Neural progenitor cell (in vitro differentiated cells): ENCODE data around the gene SCAMP2. TPM values are rescaled to one million over a fixed set of nuclear protein-coding genes. Genes with fewer than 3 reads are reported as not detected.

Experiments used
- DNase-seq: peaks from one replicate; pipeline ENCODE4 v3.0.0-alpha.2; 2016; ENCODE audit warnings: low spot score
- H2AFZ ChIP-seq: fragments of 200-600 bp; sonication (generic); replicated peaks from 2 replicates; pipeline ENCODE4 v1.6.1; 2016; ENCODE audit warnings: antibody characterized with exemption
- H3F3A ChIP-seq: fragments of 200-600 bp; sonication (generic); 2 replicates; pipeline ENCODE4 v1.6.1; 2016; ENCODE audit warnings: antibody characterized with exemption, low read depth
- H3K27ac ChIP-seq: fragments of 200-600 bp; sonication (generic); 2 replicates; pipeline ENCODE4 v1.5.1; 2016; ENCODE audit warnings: mild to moderate bottlenecking
- H3K27me3 ChIP-seq: fragments of 200-600 bp; sonication (generic); 2 replicates; pipeline ENCODE4 v1.6.1; 2016; ENCODE audit warnings: mild to moderate bottlenecking, moderate library complexity
- H3K36me3 ChIP-seq: fragments of 200-600 bp; sonication (generic); 2 replicates; pipeline ENCODE4 v1.5.1; 2016
- H3K4me1 ChIP-seq: fragments of 200-600 bp; sonication (generic); 2 replicates; pipeline ENCODE4 v1.6.1; 2016; ENCODE audit warnings: mixed run types
- H3K4me2 ChIP-seq: fragments of 200-600 bp; sonication (generic); 2 replicates; pipeline ENCODE4 v1.6.1; 2016
- H3K4me3 ChIP-seq: fragments of 200-600 bp; sonication (generic); 2 replicates; pipeline ENCODE4 v1.5.1; 2016
- H3K79me2 ChIP-seq: fragments of 200-600 bp; sonication (generic); 2 replicates; pipeline ENCODE4 v1.6.1; 2016; ENCODE audit warnings: low read depth
- H3K9ac ChIP-seq: fragments of 200-600 bp; sonication (generic); 2 replicates; pipeline ENCODE4 v1.6.1; 2016
- H3K9me3 ChIP-seq: fragments of 200-600 bp; sonication (generic); 2 replicates; pipeline ENCODE4 v1.5.1; 2016; ENCODE audit warnings: low read depth
- H4K20me1 ChIP-seq: fragments of 200-600 bp; sonication (generic); 2 replicates; pipeline ENCODE4 v1.6.1; 2016; ENCODE audit warnings: low read depth
- H3K27ac Mint-ChIP-seq: 3 replicates; pipeline ENCODE4 v1.8.0; 2021; ENCODE audit warnings: mixed read lengths
- H3K27me3 Mint-ChIP-seq: 2 replicates; pipeline ENCODE4 v1.8.0; 2022; ENCODE audit warnings: low read depth, mild to moderate bottlenecking, inconsistent platforms, moderate library complexity, mixed read lengths; ENCODE audit not compliant: insufficient read depth
- H3K36me3 Mint-ChIP-seq: 3 replicates; pipeline ENCODE4 v1.8.0; 2021; ENCODE audit warnings: mixed read lengths
- H3K4me1 Mint-ChIP-seq: 3 replicates; pipeline ENCODE4 v1.8.0; 2021; ENCODE audit warnings: mixed read lengths
- H3K4me3 Mint-ChIP-seq: 3 replicates; pipeline ENCODE4 v1.8.0; 2021; ENCODE audit warnings: mild to moderate bottlenecking, moderate library complexity, mixed read lengths
- H3K9me3 Mint-ChIP-seq: 3 replicates; pipeline ENCODE4 v1.8.0; 2020; ENCODE audit warnings: mixed read lengths
- CTCF ChIP-seq: fragments of 200-600 bp; sonication (generic); IDR thresholded peaks from 2 replicates; pipeline ENCODE4 v1.5.1; 2017; ENCODE audit warnings: antibody characterized with exemption, mild to moderate bottlenecking
- EZH2 ChIP-seq: fragments of 200-600 bp; sonication (generic); IDR thresholded peaks from 2 replicates; pipeline ENCODE4 v1.6.1; 2017; ENCODE audit warnings: antibody characterized with exemption, mild to moderate bottlenecking, moderate library complexity
- EZH2phosphoT487 ChIP-seq: fragments of 200-600 bp; sonication (generic); IDR thresholded peaks from 2 replicates; pipeline ENCODE4 v1.6.1; 2017; ENCODE audit warnings: antibody characterized with exemption
- total RNA-seq: library from RNA; depleted of rRNA; stranded (reverse); fragments of >200 nt; gene quantifications from 2 replicates; pipeline ENCODE4 v1.2.3, GENCODE V29; 2015; ENCODE audit warnings: low replicate concordance

Gene SCAMP2
- total RNA-seq, 1 donor from 2014 or later, result 19.4 TPM

GRCh38 chr15:74857671-74858368 lies 15.3 kb downstream of the SCAMP2 start:
- Histone ChIP-seq H4K20me1 (peaks cover 13% of the 10 kb centered on the region), H3K36me3 (no peaks in the 10 kb centered on the region), H3K27ac (no peak overlapping the region), H2AFZ (no peak overlapping the region), H3K4me1 (no peaks in the 10 kb centered on the region), H3K9me3 (no peaks in the 10 kb centered on the region), H3K4me3 (no peak overlapping the region), H3K27me3 (no peaks in the 10 kb centered on the region), H3K9ac (no peak overlapping the region), H3K79me2 (peaks cover 9% of the 10 kb centered on the region), H3F3A (no peaks in the 10 kb centered on the region), H3K4me2 (no peak overlapping the region)
- Mint-ChIP-seq H3K4me1 (peaks cover 7% of the 10 kb centered on the region), H3K9me3 (no peaks in the 10 kb centered on the region), H3K27me3 (peaks cover 3% of the 10 kb centered on the region), H3K4me3 (no peak overlapping the region), H3K27ac (no peak overlapping the region), H3K36me3 (peaks cover 2% of the 10 kb centered on the region)
- DNase-seq, result no peak
- no peak for TF ChIP-seq EZH2
- no peak for TF ChIP-seq CTCF
- TF ChIP-seq EZH2phosphoT487, result no peak

- Histone ChIP-seq H3K27me3 (no peaks in the 10 kb centered on the region), H3K4me1 (no peaks in the 10 kb centered on the region), H3K27ac (no peak overlapping the region), H3K9me3 (no peaks in the 10 kb centered on the region), H3K9ac (no peak overlapping the region), H3K36me3 (no peaks in the 10 kb centered on the region), H3K79me2 (peaks cover 9% of the 10 kb centered on the region), H4K20me1 (peaks cover 13% of the 10 kb centered on the region), H2AFZ (no peak overlapping the region), H3F3A (no peaks in the 10 kb centered on the region), H3K4me2 (no peak overlapping the region), H3K4me3 (no peak overlapping the region)
- Mint-ChIP-seq H3K9me3 (no peaks in the 10 kb centered on the region), H3K36me3 (peaks cover 2% of the 10 kb centered on the region), H3K27me3 (peaks cover 3% of the 10 kb centered on the region), H3K4me1 (peaks cover 7% of the 10 kb centered on the region), H3K27ac (no peak overlapping the region), H3K4me3 (no peak overlapping the region)
- DNase-seq, result no peak
- TF ChIP-seq CTCF (no peak), EZH2 (no peak), EZH2phosphoT487 (no peak)
These were observed 16.0 kb downstream of the SCAMP2 start for GRCh38 chr15:74857082-74857655.

- no peaks in the 10 kb centered on the region for H3K9me3 Mint-ChIP-seq
- Histone ChIP-seq H3K79me2 (peaks cover 9% of the 10 kb centered on the region), H3K4me1 (no peaks in the 10 kb centered on the region), H4K20me1 (peaks cover 13% of the 10 kb centered on the region), H3K4me2 (no peak overlapping the region), H2AFZ (no peak overlapping the region), H3K9me3 (no peaks in the 10 kb centered on the region), H3K36me3 (no peaks in the 10 kb centered on the region), H3K4me3 (no peak overlapping the region), H3K27me3 (no peaks in the 10 kb centered on the region), H3K27ac (no peak overlapping the region), H3K9ac (no peak overlapping the region), H3F3A (no peaks in the 10 kb centered on the region)
- H3K36me3 Mint-ChIP-seq, result peaks cover 5% of the 10 kb centered on the region
- TF ChIP-seq EZH2phosphoT487 (no peak), EZH2 (no peak), CTCF (no peak)
- peaks cover 3% of the 10 kb centered on the region for H3K27me3 Mint-ChIP-seq
- DNase-seq, result no peak
- H3K4me1 Mint-ChIP-seq, result peaks cover 7% of the 10 kb centered on the region
- no peak overlapping the region for H3K4me3 Mint-ChIP-seq
- H3K27ac Mint-ChIP-seq, result no peak overlapping the region
These were observed 16.6 kb downstream of the SCAMP2 start for GRCh38 chr15:74856537-74856936.
